Aorta (tissue), 5 donors: ENCODE data around the gene NT5C. TPM values are rescaled to one million over a fixed set of nuclear protein-coding genes. Genes with fewer than 3 reads are reported as not detected.

Experiments
- ATAC-seq: fragments of 200-7000 bp; cut with Tn5 transposase; one replicate; pipeline ENCODE4 v1.9.1; 2022; ENCODE audit warnings: moderate library complexity; ENCODE audit not compliant: low FRiP score
- DNase-seq, 2 donors: peaks; one replicate each; pipeline ENCODE4 v3.0.0-alpha.2; 2020
- H3K27ac ChIP-seq, 2 donors: one replicate each; pipeline ENCODE4 v1.5.1; 2013; ENCODE audit warnings: low read length in 2 of 2, mild to moderate bottlenecking in 2 of 2, moderate library complexity in 2 of 2, control low read depth in 1 of 2, inconsistent platforms in 1 of 2, low read depth in 1 of 2
- H3K27me3 ChIP-seq, 2 donors: one replicate each; pipeline ENCODE4 v1.6.1; 2013; ENCODE audit warnings: control low read depth in 1 of 2, low read length in 1 of 2, mild to moderate bottlenecking in 1 of 2, moderate library complexity in 1 of 2; ENCODE audit not compliant: insufficient read depth in 2 of 2, control insufficient read depth in 1 of 2
- H3K36me3 ChIP-seq, 2 donors: one replicate each; pipeline ENCODE4 v1.6.1; 2013; ENCODE audit warnings: control low read depth in 1 of 2, low read length in 1 of 2, mild to moderate bottlenecking in 1 of 2; ENCODE audit not compliant: insufficient read depth in 2 of 2, control insufficient read depth in 1 of 2
- H3K4me1 ChIP-seq, 2 donors: one replicate each; pipeline ENCODE4 v1.6.1; 2013; ENCODE audit warnings: low read length in 2 of 2, control low read depth in 1 of 2, mild to moderate bottlenecking in 1 of 2, moderate library complexity in 1 of 2; ENCODE audit not compliant: insufficient read depth in 2 of 2, control insufficient read depth in 1 of 2
- H3K4me3 ChIP-seq, 2 donors: one replicate each; pipeline ENCODE4 v1.5.1; 2013; ENCODE audit warnings: low read length in 2 of 2, control low read depth in 1 of 2, mild to moderate bottlenecking in 1 of 2
- H3K9me3 ChIP-seq: one replicate; pipeline ENCODE4 v1.6.1; 2013; ENCODE audit warnings: mild to moderate bottlenecking, low read length; ENCODE audit not compliant: control insufficient read depth
- WGBS, 2 donors: extraction: QIAGEN DNeasy Blood & Tissue Kit; methylation state at CpG; one replicate each; pipeline ENCODE4 v1.1.7; 2013; 5-methylcytosine and 5-hydroxymethylcytosine counted together
- intact Hi-C, 2 donors: fragments of 100-400 bp; cut with DNase I; formaldehyde crosslinking; loops; one replicate each; pipeline versions ENCODE4 v1.14.2 to v1.15.0; 2022
- polyA plus RNA-seq, 2 donors: library from polyadenylated mRNA; stranded (reverse); fragments of 200-250 nt; gene quantifications; one replicate each; pipeline ENCODE4 v1.2.3, GENCODE V29; 2013
- total RNA-seq, 2 donors: library from RNA; stranded (reverse); fragmentation: NEBNext Ultra II Directional; extraction: Animal tissue kit (Norgen Biotek cat#: 25700); gene quantifications; one replicate each; pipeline ENCODE4 v1.2.1, GENCODE V29; 2021
- donor health status: healthy with polysubstance abuse.
- donor health status: Bipolar disorder and iron deficiency.
- donor health status: DM: no; HTN: no; CAD: no.
- donor health status: DM: no; HTN: no; CAD: no.
- donor health status: DM: yes; HTN: yes; CAD: no.

The NT5C gene
- total and polyA plus RNA-seq, 4 donors = 24.7 to 93.0 (median 29.1) TPM

- no peaks in the 10 kb centered on the region for H3K4me1 ChIP-seq
- WGBS, 2 donors = 54 to 59% methylated on average over 14 of the region's 14 CpGs
- H3K27me3 ChIP-seq = no peaks in the 10 kb centered on the region
- intact Hi-C loops = no loop called here
- ATAC-seq (no peak), DNase-seq (no peak)
- no peaks in the 10 kb centered on the region for H3K36me3 ChIP-seq
- H3K4me3 ChIP-seq = no peak overlapping the region
- no peak overlapping the region for H3K27ac ChIP-seq
- H3K9me3 ChIP-seq = no peaks in the 10 kb centered on the region
Observed at GRCh38 chr17:75084039-75084660, 47.4 kb downstream of the NT5C start.

- Histone ChIP-seq H3K4me3 (no peak overlapping the region), H3K9me3 (no peaks in the 10 kb centered on the region), H3K4me1 (no peaks in the 10 kb centered on the region), H3K27ac (no peak overlapping the region), H3K36me3 (no peaks in the 10 kb centered on the region), H3K27me3 (no peaks in the 10 kb centered on the region)
- 79 to 85% methylated on average over 6 of the region's 6 CpGs for WGBS, 2 donors
- DNase-seq (no peak), ATAC-seq (no peak)
- intact Hi-C loops = no loop called here
Observed at GRCh38 chr17:75082683-75083082, 48.9 kb downstream of the NT5C start.

GRCh38 chr17:75081611-75082540 is 49.7 kb downstream of the NT5C start:
- no peak overlapping the region for H3K4me3 ChIP-seq
- H3K4me1 ChIP-seq = no peaks in the 10 kb centered on the region
- no peaks in the 10 kb centered on the region for H3K27me3 ChIP-seq
- intact Hi-C loops = no loop called here
- 83 to 85% methylated on average over 13 of the region's 13 CpGs for WGBS, 2 donors
- ATAC-seq = no peak
- no peaks in the 10 kb centered on the region for H3K9me3 ChIP-seq
- no peaks in the 10 kb centered on the region for H3K36me3 ChIP-seq
- no peak overlapping the region for H3K27ac ChIP-seq
- no peak for DNase-seq

Other genes starting within 250 kb of the NT5C start
- not detected for gene FADS6, start 238.1 kb downstream of the NT5C start, total RNA-seq
- 1 to 10 TPM in 1 of 2 donors, not detected in 1; 4.1 TPM for gene FADS6, start 238.1 kb downstream of the NT5C start, polyA plus RNA-seq
- gene USH1G, start 208.5 kb downstream of the NT5C start, total RNA-seq = not detected
- under 1 TPM in 1 of 2 donors, not detected in 1; 0.13 TPM for gene USH1G, start 208.5 kb downstream of the NT5C start, polyA plus RNA-seq
- not detected for gene OTOP2, start 207.5 kb downstream of the NT5C start, total RNA-seq
- gene OTOP2, start 207.5 kb downstream of the NT5C start, polyA plus RNA-seq = under 1 TPM in 1 of 2 donors, not detected in 1; 0.25 TPM
- gene OTOP3, start 195.8 kb downstream of the NT5C start, total RNA-seq = not detected
- 1 to 10 TPM in 1 of 2 donors, not detected in 1; 1.8 TPM for gene OTOP3, start 195.8 kb downstream of the NT5C start, polyA plus RNA-seq
- gene HID1, start 159.0 kb downstream of the NT5C start, total RNA-seq = 10 to 100 TPM; 10.7 to 32.6 TPM
- gene HID1, start 159.0 kb downstream of the NT5C start, polyA plus RNA-seq = 1 to 10 TPM; 6.1 to 7.8 TPM
- gene CDR2L, start 144.1 kb downstream of the NT5C start, total RNA-seq = 10 to 100 TPM; 20.2 to 23.6 TPM
- 1 to 10 TPM; 5.8 to 7.4 TPM for gene CDR2L, start 144.1 kb downstream of the NT5C start, polyA plus RNA-seq
- 10 to 100 TPM; 16.6 to 17.4 TPM for gene MRPL58, start 119.1 kb downstream of the NT5C start, total RNA-seq
- gene MRPL58, start 119.1 kb downstream of the NT5C start, polyA plus RNA-seq = 10 to 100 TPM; 25.2 to 31.2 TPM
- 100 to 1,000 TPM; 136 to 149 TPM for gene ATP5PD, start 84.8 kb downstream of the NT5C start, total RNA-seq
- 100 to 1,000 TPM; 349 to 520 TPM for gene ATP5PD, start 84.8 kb downstream of the NT5C start, polyA plus RNA-seq
- gene KCTD2, start 84.5 kb downstream of the NT5C start, total RNA-seq = 10 to 100 TPM; 21.4 to 26.4 TPM
- 10 to 100 TPM; 13.9 to 14.9 TPM for gene KCTD2, start 84.5 kb downstream of the NT5C start, polyA plus RNA-seq
- 10 to 100 TPM in 1 of 2 donors, 1 to 10 TPM in 1; 5.6 to 11.4 TPM for gene SLC16A5, start 43.8 kb downstream of the NT5C start, total RNA-seq
- 1 to 10 TPM; 7.8 to 7.9 TPM for gene SLC16A5, start 43.8 kb downstream of the NT5C start, polyA plus RNA-seq
- gene ARMC7, start 21.8 kb downstream of the NT5C start, total RNA-seq = 10 to 100 TPM in 1 of 2 donors, 1 to 10 TPM in 1; 8.7 to 19.4 TPM
- 1 to 10 TPM; 4.9 to 8.6 TPM for gene ARMC7, start 21.8 kb downstream of the NT5C start, polyA plus RNA-seq
- gene JPT1, start 22.8 kb upstream of the NT5C start, total RNA-seq = 10 to 100 TPM; 16.0 to 18.3 TPM
- 100 to 1,000 TPM in 1 of 2 donors, 10 to 100 TPM in 1; 10.8 to 144 TPM for gene JPT1, start 22.8 kb upstream of the NT5C start, polyA plus RNA-seq
- gene SUMO2, start 51.2 kb upstream of the NT5C start, total RNA-seq = 100 to 1,000 TPM; 262 to 280 TPM
- gene SUMO2, start 51.2 kb upstream of the NT5C start, polyA plus RNA-seq = 100 to 1,000 TPM in 1 of 2 donors, 10 to 100 TPM in 1; 96.2 to 113 TPM
- gene NUP85, start 73.9 kb upstream of the NT5C start, total RNA-seq = 10 to 100 TPM; 71.0 to 76.2 TPM
- gene NUP85, start 73.9 kb upstream of the NT5C start, polyA plus RNA-seq = 10 to 100 TPM; 17.2 to 99.5 TPM
- 10 to 100 TPM; 38.9 to 51.0 TPM for gene GGA3, start 129.9 kb upstream of the NT5C start, total RNA-seq
- gene GGA3, start 129.9 kb upstream of the NT5C start, polyA plus RNA-seq = 10 to 100 TPM in 1 of 2 donors, 1 to 10 TPM in 1; 5.6 to 30.8 TPM
- 10 to 100 TPM; 24.6 to 26.6 TPM for gene MRPS7, start 130.1 kb upstream of the NT5C start, total RNA-seq
- gene MRPS7, start 130.1 kb upstream of the NT5C start, polyA plus RNA-seq = 10 to 100 TPM; 37.9 to 38.8 TPM
- 10 to 100 TPM; 26.2 to 27.4 TPM for gene MIF4GD, start 139.5 kb upstream of the NT5C start, total RNA-seq
- 10 to 100 TPM; 27.7 to 33.0 TPM for gene MIF4GD, start 139.5 kb upstream of the NT5C start, polyA plus RNA-seq
- gene SLC25A19, start 157.7 kb upstream of the NT5C start, total RNA-seq = 10 to 100 TPM in 1 of 2 donors, 1 to 10 TPM in 1; 8.0 to 15.7 TPM
- gene SLC25A19, start 157.7 kb upstream of the NT5C start, polyA plus RNA-seq = 1 to 10 TPM; 5.0 to 7.8 TPM